ENCODE results near the gene SEMA4A. TPM values are rescaled to one million over a fixed set of nuclear protein-coding genes. Genes with fewer than 3 reads are reported as not detected.
A peak's percentile ranks its signal among the peaks of the same experiment; 100 is the strongest.
"Not testable (repeated sequence)": the region's sequence is repeated elsewhere in the genome, so short reads cannot be mapped to it uniquely, and the experiment has no call there.

The SEMA4A gene
- total RNA-seq, 1 experiment from 2014 or later: 0.15 TPM

- DNase-seq (ENCODE audit: low spot score): peak; percentile 99
Measured at GRCh38 chr1:156193488-156194299, 40.3 kb downstream of the SEMA4A start, which contains the start of gene SLC25A44. Gene SLC25A44 (plus strand): TSS chr1:156194104. CDS start chr1:156199848, 5,744 bp downstream.

GRCh38 chr1:156194300-156194652 is 40.9 kb downstream of the SEMA4A start:
- DNase-seq (ENCODE audit: low spot score): no peak

DNA sequence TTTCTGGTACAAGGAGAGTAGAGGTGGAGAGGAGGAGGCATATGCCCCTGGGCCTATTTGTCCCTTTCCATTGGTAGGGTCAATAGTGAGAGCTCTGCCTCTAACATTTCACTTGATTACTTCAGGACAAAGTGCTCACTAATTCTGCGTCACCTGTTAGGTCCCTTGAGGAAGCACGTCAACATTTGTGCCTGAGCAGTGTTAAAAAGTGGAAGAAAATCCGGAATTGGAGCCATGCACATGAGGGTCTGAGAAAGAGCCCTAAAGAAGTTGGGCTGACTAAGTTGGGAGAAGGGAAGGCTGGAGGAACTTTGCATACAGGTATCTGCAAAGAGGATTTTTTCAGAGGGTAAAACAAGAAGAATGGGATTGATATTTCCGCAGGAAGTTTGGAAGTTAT is 42.5 kb downstream of the SEMA4A start:
- no peak for DNase-seq (ENCODE audit: low spot score)

- DNase-seq (ENCODE audit: low spot score): no peak
Measured at GRCh38 chr1:156196445-156196844, 43.1 kb downstream of the SEMA4A start.

- no peak for DNase-seq (ENCODE audit: low spot score)
Measured at GRCh38 chr1:156198831-156199349, 45.5 kb downstream of the SEMA4A start.

- no peak for DNase-seq (ENCODE audit: low spot score)
Measured at GRCh38 chr1:156200044-156200443, 46.7 kb downstream of the SEMA4A start.

DNA sequence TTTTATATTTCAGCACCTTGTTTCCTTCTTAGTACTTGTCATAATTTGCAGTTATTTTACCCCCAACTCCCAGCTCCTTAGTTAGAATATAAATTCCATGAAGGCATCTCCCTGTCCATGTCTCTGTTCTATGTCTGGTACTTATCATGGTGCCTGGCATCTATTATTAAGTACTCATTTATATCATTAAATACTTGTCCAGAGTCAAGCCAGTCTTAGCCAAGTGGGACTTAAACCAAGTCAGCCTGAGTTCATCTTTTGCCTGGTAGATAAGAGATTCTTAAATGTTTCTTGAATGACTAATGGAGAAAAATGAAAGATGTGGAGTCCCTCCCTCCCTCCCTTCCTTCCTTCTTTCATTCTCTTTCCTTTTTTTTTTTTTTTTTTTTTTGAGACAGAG is 49.9 kb downstream of the SEMA4A start:
- DNase-seq (ENCODE audit: low spot score): no peak

DNA sequence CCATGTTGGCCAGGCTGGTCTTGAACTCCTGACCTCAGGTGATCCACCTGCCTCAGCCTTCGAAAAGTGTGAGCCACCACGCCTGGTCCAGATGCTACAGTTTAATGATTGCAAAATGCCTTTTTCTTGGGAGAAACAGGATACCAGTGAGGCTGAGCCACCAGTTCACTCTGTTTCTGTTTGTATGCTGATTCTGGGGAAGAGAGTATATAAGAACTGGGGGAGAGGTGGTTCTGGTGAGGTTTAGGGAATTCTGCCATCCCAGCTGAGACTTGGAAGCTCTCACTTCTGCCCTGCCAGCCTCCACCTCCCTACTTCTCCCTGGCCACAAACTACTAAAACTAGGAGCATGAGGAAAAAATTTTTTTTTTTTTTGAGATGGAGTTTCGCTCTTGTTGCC is 51.3 kb downstream of the SEMA4A start:
- DNase-seq (ENCODE audit: low spot score): no peak

DNA sequence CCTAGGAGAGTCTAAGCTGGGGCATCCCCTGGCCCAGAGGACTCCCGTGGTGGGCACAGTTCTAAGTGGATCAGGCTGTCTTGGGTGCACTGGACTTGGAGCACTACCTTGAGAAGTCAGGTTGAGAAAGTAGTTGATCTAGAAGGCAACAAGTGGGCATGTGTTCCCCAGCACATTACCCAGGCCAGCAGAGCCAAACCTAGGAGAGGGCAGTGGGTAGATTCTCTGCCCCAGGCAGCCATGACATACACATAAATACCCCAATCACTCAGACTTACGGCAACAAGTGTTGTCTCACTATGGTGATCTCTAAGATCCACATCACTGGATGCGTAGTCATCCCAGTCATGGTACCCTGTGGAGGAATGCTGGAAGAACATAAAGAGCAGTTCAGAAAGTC is 57.9 kb downstream of the SEMA4A start:
- no peak for DNase-seq (ENCODE audit: low spot score)

- no peak for DNase-seq (ENCODE audit: low spot score)
Measured at GRCh38 chr1:156212130-156212529, 58.7 kb downstream of the SEMA4A start.

GRCh38 chr1:156212833-156213643 is 59.7 kb downstream of the SEMA4A start, which contains the start of gene PMF1:
Gene PMF1 (plus strand): TSS chr1:156213007. CDS start chr1:156213016, 9 bp downstream.
- peak; percentile 94 for DNase-seq (ENCODE audit: low spot score)

- DNase-seq (ENCODE audit: low spot score): no peak
Measured at GRCh38 chr1:156213644-156213966, 60.2 kb downstream of the SEMA4A start.

- no peak for DNase-seq (ENCODE audit: low spot score)
Measured at GRCh38 chr1:156214024-156214748, 60.8 kb downstream of the SEMA4A start.

DNA sequence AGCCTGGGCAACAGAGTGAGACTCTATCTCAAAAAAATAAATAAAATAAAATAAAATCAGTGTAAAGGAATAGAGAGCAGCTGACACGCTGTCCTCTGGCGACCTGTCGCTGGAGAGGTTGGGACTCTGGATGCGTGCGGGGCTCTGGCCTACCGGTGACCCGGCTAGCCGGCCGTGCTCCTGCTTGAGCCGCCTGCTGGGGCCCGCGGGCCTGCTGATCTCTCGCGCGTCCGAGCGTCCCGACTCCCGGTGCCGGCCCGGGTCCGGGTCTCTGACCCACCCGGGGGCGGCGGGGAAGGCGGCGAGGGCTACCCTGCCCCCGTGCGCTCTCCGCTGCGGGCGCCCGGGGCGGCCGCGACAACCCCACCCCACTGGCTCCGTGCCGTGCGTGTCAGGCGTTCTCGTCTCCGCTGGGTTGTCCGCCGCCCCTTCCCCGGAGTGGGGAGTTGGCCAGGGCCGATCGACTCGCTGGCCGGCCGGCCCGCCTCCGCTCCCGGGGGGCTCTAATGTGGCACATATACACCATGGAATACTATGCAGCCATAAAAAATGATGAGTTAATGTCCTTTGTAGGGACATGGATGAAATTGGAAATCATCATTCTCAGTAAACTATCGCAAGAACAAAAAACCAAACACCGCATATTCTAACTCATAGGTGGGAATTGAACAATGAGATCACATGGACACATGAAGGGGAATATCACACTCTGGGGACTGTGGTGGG is 63.1 kb downstream of the SEMA4A start:
- DNase-seq (ENCODE audit: low spot score): not testable (repeated sequence)

DNA sequence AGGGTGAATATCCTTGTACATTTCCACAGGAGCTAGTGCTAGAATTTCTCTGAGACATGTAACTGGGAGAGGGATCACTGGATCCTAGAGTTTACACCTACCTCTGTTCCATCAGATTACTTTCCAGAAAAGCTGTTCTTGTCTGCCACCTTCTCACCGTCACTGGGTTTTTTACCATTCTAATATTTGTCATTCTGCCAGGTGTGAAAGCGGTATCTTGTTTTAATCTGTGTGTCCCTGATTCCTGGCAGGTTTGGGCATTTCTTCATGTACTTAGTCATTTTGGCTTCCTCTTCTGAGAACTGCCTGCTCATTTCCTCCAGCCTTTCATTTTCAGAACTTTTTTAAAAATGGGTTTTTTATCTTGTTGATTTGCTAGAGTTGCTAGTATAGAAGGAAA is 64.5 kb downstream of the SEMA4A start:
- no peak for DNase-seq (ENCODE audit: low spot score)

GRCh38 chr1:156220226-156220625 is 66.8 kb downstream of the SEMA4A start:
- DNase-seq (ENCODE audit: low spot score): no peak

GRCh38 chr1:156221986-156222692 is 68.8 kb downstream of the SEMA4A start:
- no peak for DNase-seq (ENCODE audit: low spot score)

- no peak for DNase-seq (ENCODE audit: low spot score)
Measured at GRCh38 chr1:156225677-156226014, 72.3 kb downstream of the SEMA4A start.

GRCh38 chr1:156226116-156226538 is 72.7 kb downstream of the SEMA4A start:
- no peak for DNase-seq (ENCODE audit: low spot score)

DNA sequence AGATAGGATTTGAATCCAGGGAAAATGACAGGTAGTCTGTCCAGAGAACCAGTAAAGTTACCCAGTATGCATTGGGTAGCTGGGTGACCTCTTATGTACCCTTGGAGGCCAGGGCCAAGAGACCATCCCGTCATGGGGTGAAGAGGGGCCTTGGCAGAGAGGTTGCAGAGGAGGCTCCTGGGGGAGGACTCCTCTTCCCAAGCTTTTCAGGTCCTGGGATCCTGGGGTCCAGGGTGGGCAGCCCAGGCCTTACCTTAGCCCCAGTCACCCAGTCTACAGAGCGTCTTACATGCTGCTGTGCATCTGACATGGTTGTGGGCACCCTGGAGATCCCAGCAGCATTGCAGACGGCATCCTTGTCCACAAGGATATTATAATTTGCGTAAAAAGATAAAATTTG is 73.4 kb downstream of the SEMA4A start:
- no peak for DNase-seq (ENCODE audit: low spot score)
